Esophagus (tissue), 2 donors: ENCODE measurements around the gene NPLOC4. TPM values are rescaled to one million over a fixed set of nuclear protein-coding genes. Genes with fewer than 3 reads are reported as not detected.

ENCODE experiments used
- H3K27ac ChIP-seq, 2 donors: one replicate each; pipeline ENCODE4 v1.5.1; 2013; ENCODE audit warnings: low read depth in 2 of 2, mild to moderate bottlenecking in 2 of 2, inconsistent platforms in 1 of 2, low read length in 1 of 2, moderate library complexity in 1 of 2
- H3K27me3 ChIP-seq, 2 donors: one replicate each; pipeline ENCODE4 v1.6.1; 2013; ENCODE audit warnings: low read length in 2 of 2, control low read depth in 1 of 2, mild to moderate bottlenecking in 1 of 2; ENCODE audit not compliant: insufficient read depth in 2 of 2, control insufficient read depth in 1 of 2
- H3K36me3 ChIP-seq, 2 donors: one replicate each; pipeline ENCODE4 v1.6.1; 2013; ENCODE audit warnings: low read length in 1 of 2; ENCODE audit not compliant: control insufficient read depth in 2 of 2, insufficient read depth in 2 of 2
- H3K4me1 ChIP-seq, 2 donors: one replicate each; pipeline ENCODE4 v1.6.1; 2013; ENCODE audit warnings: low read length in 1 of 2; ENCODE audit not compliant: control insufficient read depth in 2 of 2, insufficient read depth in 2 of 2
- H3K4me3 ChIP-seq, 2 donors: one replicate each; pipeline ENCODE4 v1.5.1; 2013; ENCODE audit warnings: low read length in 2 of 2, mild to moderate bottlenecking in 2 of 2, low read depth in 1 of 2, moderate library complexity in 1 of 2
- H3K9me3 ChIP-seq, 2 donors: one replicate each; pipeline ENCODE4 v1.6.1; 2013; ENCODE audit warnings: mild to moderate bottlenecking in 2 of 2, low read depth in 1 of 2, low read length in 1 of 2, moderate library complexity in 1 of 2; ENCODE audit not compliant: control insufficient read depth in 2 of 2, insufficient read depth in 1 of 2
- WGBS, 2 donors: extraction: QIAGEN DNeasy Blood & Tissue Kit; methylation state at CpG; one replicate each; pipeline ENCODE4 v1.1.7; 2013; 5-methylcytosine and 5-hydroxymethylcytosine counted together
- polyA plus RNA-seq, 2 donors: library from polyadenylated mRNA; stranded (reverse); fragments of 200-250 nt; gene quantifications; one replicate each; pipeline ENCODE4 v1.2.3, GENCODE V29; 2013
- donor health status: healthy with polysubstance abuse.
- donor health status: Bipolar disorder and iron deficiency.

Gene NPLOC4
- polyA plus RNA-seq, 2 donors: 30.6 to 38.8 TPM

- H3K4me3 ChIP-seq: no peak overlapping the region
- peaks cover 4 to 7% of the 10 kb centered on the region in 2 donors for H3K4me1 ChIP-seq
- H3K36me3 ChIP-seq: no peaks in the 10 kb centered on the region
- H3K9me3 ChIP-seq: peaks cover 0 to 8% of the 10 kb centered on the region in 2 donors
- no peak overlapping the region for H3K27ac ChIP-seq
- H3K27me3 ChIP-seq: peaks cover 0 to 12% of the 10 kb centered on the region in 2 donors
- WGBS, 2 donors: 88 to 93% methylated on average over 15 of the region's 15 CpGs
Observed at GRCh38 chr17:81644496-81644895, 7.6 kb upstream of the NPLOC4 start.

- WGBS, 2 donors: 87% methylated on average over 16 to 17 of the region's 17 CpGs
- Histone ChIP-seq H3K4me3 (no peak overlapping the region), H3K27me3 (no peaks in the 10 kb centered on the region), H3K9me3 (no peaks in the 10 kb centered on the region), H3K4me1 (peaks cover 0 to 4% of the 10 kb centered on the region in 2 donors), H3K36me3 (no peaks in the 10 kb centered on the region), H3K27ac (no peak overlapping the region)
Observed at GRCh38 chr17:81641825-81642489, 5.0 kb upstream of the NPLOC4 start.

GRCh38 chr17:81640011-81640410 lies 3.1 kb upstream of the NPLOC4 start:
- 92 to 93% methylated on average over 9 of the region's 9 CpGs for WGBS, 2 donors
- Histone ChIP-seq H3K4me3 (no peak overlapping the region), H3K9me3 (no peaks in the 10 kb centered on the region), H3K36me3 (no peaks in the 10 kb centered on the region), H3K27ac (no peak overlapping the region), H3K27me3 (no peaks in the 10 kb centered on the region), H3K4me1 (peaks cover 0 to 5% of the 10 kb centered on the region in 2 donors)

- H3K4me1 ChIP-seq: peaks cover 0 to 7% of the 10 kb centered on the region in 2 donors
- no peaks in the 10 kb centered on the region for H3K36me3 ChIP-seq
- no peak overlapping the region for H3K4me3 ChIP-seq
- no peaks in the 10 kb centered on the region for H3K27me3 ChIP-seq
- WGBS, 2 donors: 76 to 81% methylated on average over 4 of the region's 4 CpGs
- H3K27ac ChIP-seq: no peak overlapping the region
- no peaks in the 10 kb centered on the region for H3K9me3 ChIP-seq
Observed at GRCh38 chr17:81638683-81639082, 1.8 kb upstream of the NPLOC4 start.

DNA sequence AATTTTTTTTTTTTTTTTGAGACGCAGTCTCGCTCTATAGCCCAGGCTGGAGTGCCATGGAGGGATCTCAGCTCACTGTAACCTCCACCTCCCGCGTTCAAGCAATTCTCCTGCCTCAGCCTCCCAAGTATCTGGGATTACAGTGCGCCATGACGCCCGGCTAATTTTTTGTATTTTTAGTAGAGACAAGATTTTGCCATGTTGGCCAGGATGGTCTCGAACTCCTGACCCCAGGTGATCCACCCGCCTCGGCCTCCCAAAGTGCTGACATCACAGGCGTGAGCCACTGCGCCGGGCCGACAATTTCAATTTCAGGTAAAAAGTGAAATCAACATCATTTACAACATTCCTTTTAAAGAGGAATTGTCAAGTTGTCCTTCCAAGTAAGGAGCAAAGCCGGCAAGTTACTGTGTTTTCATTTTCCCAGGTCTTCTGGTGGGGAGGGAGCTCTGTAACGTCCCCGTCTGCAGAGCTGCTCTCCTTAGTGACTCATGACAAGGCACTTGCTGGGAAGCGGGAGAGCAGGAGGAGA lies 873 bp downstream of the NPLOC4 start:
- Histone ChIP-seq H3K36me3 (no peaks in the 10 kb centered on the region), H3K27ac (peak overlapping the region; percentile 96 to 97), H3K4me3 (peak overlapping the region; percentile 76 to 96), H3K4me1 (peaks cover 0 to 3% of the 10 kb centered on the region in 2 donors), H3K9me3 (no peaks in the 10 kb centered on the region), H3K27me3 (no peaks in the 10 kb centered on the region)
- 26 to 37% methylated on average over 18 of the region's 18 CpGs for WGBS, 2 donors

- Histone ChIP-seq H3K36me3 (no peaks in the 10 kb centered on the region), H3K4me1 (peaks cover 0 to 3% of the 10 kb centered on the region in 2 donors), H3K4me3 (peak overlapping the region in 1 of 2 donors; percentile 96), H3K27ac (peak overlapping the region; percentile 66 to 97), H3K9me3 (no peaks in the 10 kb centered on the region), H3K27me3 (no peaks in the 10 kb centered on the region)
- WGBS, 2 donors: 50 to 63% methylated on average over 5 of the region's 5 CpGs
Observed at GRCh38 chr17:81635431-81635830, 1.5 kb downstream of the NPLOC4 start.

DNA sequence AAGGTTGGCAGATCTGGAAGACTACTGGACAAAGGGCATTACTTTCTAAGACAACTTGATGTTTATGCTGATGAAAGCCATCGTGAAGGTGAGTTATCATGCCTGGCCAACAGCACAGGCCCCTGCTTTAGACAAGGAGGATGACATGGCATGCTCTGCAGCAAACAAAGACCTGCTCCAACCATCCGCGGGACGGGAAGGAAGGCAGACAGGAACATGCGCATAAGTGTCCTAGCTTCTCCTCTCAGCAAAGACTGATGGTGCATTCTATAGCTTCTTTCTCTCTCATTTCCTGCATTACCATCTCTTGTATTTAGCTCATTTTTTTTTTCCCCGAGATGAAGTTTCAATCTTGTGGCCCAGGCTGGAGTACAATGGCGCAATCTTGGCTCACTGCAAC lies 5.4 kb downstream of the NPLOC4 start:
- H3K27ac ChIP-seq: peak overlapping the region in 1 of 2 donors; percentile 7

DNA sequence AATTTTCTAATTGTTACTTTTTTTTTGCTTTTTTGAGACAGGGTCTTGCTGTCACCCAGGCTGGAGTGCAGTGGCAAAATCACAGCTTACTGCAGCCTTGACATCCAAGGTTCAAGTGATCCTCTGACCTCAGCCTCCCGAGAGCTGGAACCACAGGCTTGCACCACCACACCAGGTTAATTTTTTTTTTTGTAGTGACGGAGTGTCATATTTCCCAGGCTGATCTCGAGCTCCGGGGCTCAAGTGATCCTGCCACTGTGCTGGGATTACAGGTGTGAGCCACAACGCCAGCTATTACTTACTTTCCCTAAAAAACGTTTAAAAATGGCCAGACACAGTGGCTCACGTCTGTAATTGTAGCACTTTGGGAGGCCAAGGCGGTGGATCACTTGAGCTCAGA lies 6.6 kb downstream of the NPLOC4 start:
- Histone ChIP-seq H3K27ac (no peak overlapping the region), H3K4me1 (peaks cover 0 to 3% of the 10 kb centered on the region in 2 donors), H3K4me3 (no peak overlapping the region), H3K36me3 (peaks cover 4 to 12% of the 10 kb centered on the region in 2 donors), H3K27me3 (no peaks in the 10 kb centered on the region), H3K9me3 (no peaks in the 10 kb centered on the region)
- 86% methylated on average over 8 of the region's 8 CpGs for WGBS, 2 donors

More for the DNA sequence above, 5.4 kb downstream of the NPLOC4 start:
- H3K9me3 ChIP-seq: no peaks in the 10 kb centered on the region
- H3K4me1 ChIP-seq: peaks cover 0 to 3% of the 10 kb centered on the region in 2 donors
- H3K4me3 ChIP-seq: no peak overlapping the region
- peaks cover 4 to 7% of the 10 kb centered on the region in 2 donors for H3K36me3 ChIP-seq
- no peaks in the 10 kb centered on the region for H3K27me3 ChIP-seq
- 74 to 83% methylated on average over 7 of the region's 7 CpGs for WGBS, 2 donors

GRCh38 chr17:81621494-81622130 lies 15.3 kb downstream of the NPLOC4 start:
- WGBS, 2 donors: 70 to 82% methylated on average over 11 of the region's 11 CpGs
- H3K4me3 ChIP-seq: no peak overlapping the region
- H3K27ac ChIP-seq: no peak overlapping the region
- peaks cover 15 to 31% of the 10 kb centered on the region in 2 donors for H3K36me3 ChIP-seq
- H3K27me3 ChIP-seq: no peaks in the 10 kb centered on the region
- H3K4me1 ChIP-seq: no peaks in the 10 kb centered on the region
- no peaks in the 10 kb centered on the region for H3K9me3 ChIP-seq
